IMR-90 (cell line): ENCODE data around the gene ANKH. TPM values are rescaled to one million over a fixed set of nuclear protein-coding genes. Genes with fewer than 3 reads are reported as not detected.

Experiments
- ATAC-seq: fragments of 200-7000 bp; cut with Tn5 transposase; 2 replicates; pipeline ENCODE4 v1.9.1; 2020; ENCODE audit warnings: low read depth, mild to moderate bottlenecking, moderate library complexity
- BruUV-seq: library from RNA; stranded (reverse); fragments of 400-500 nt; replicated peaks from 2 replicates; lab custom pipeline; 2021; lab: Mats Ljungman, UMichigan
- CTCF ChIA-PET: fragments of 300-600 bp; formaldehyde crosslinking; extraction: SDS; loops from one replicate; lab custom pipeline; 2021; ENCODE audit warnings: antibody characterized with exemption; lab: Yijun Ruan, JAX
- POLR2A ChIA-PET: fragments of 300-600 bp; sonication (Branson Sonifier 250); formaldehyde crosslinking; loops from one replicate; lab custom pipeline; 2022; ENCODE audit warnings: antibody characterized with exemption; ENCODE audit not compliant: unreplicated experiment; lab: Charles Lee
- DNase-seq: peaks from one replicate; pipeline ENCODE4 v3.0.0; 2013
- H2AFZ ChIP-seq: replicated peaks from 2 replicates; pipeline ENCODE3; 2013; ENCODE audit warnings: low read length, mild to moderate bottlenecking; ENCODE audit not compliant: poor library complexity
- H2AK5ac ChIP-seq: 2 replicates; pipeline ENCODE4 v1.6.1; 2013; ENCODE audit warnings: low read depth, low read length, inconsistent platforms
- H2AK9ac ChIP-seq: replicated peaks from 2 replicates; pipeline ENCODE3; 2013; ENCODE audit warnings: mild to moderate bottlenecking, low read depth, low read length, moderate library complexity; ENCODE audit not compliant: poor library complexity
- H2BK120ac ChIP-seq: 2 replicates; pipeline ENCODE4 v1.6.1; 2013; ENCODE audit warnings: low read depth, low read length, inconsistent platforms
- H2BK15ac ChIP-seq: 3 replicates; pipeline ENCODE4 v1.6.1; 2013; ENCODE audit warnings: low read depth, low read length, inconsistent platforms
- H2BK20ac ChIP-seq: 2 replicates; pipeline ENCODE4 v1.6.1; 2013; ENCODE audit warnings: low read depth, mild to moderate bottlenecking, inconsistent platforms, low read length, moderate library complexity
- H2BK5ac ChIP-seq: 2 replicates; pipeline ENCODE4 v1.6.1; 2013; ENCODE audit warnings: mild to moderate bottlenecking, low read depth, low read length, inconsistent platforms; ENCODE audit not compliant: poor library complexity, severe bottlenecking
- H3K14ac ChIP-seq: replicated peaks from 2 replicates; pipeline ENCODE4 v1.6.1; 2013; ENCODE audit warnings: low read depth, low read length, inconsistent platforms
- H3K18ac ChIP-seq: 2 replicates; pipeline ENCODE4 v1.6.1; 2013; ENCODE audit warnings: low read depth, low read length, control low read depth
- H3K23ac ChIP-seq: 2 replicates; pipeline ENCODE4 v1.6.1; 2013; ENCODE audit warnings: low read depth, low read length, inconsistent platforms
- H3K27ac ChIP-seq: 2 replicates; pipeline ENCODE4 v1.5.1; 2013; ENCODE audit warnings: mild to moderate bottlenecking, control low read depth, low read length; ENCODE audit not compliant: insufficient read depth
- H3K27me3 ChIP-seq: 2 replicates; pipeline ENCODE4 v1.6.1; 2013; ENCODE audit warnings: low read length; ENCODE audit not compliant: control insufficient read depth, insufficient read depth
- H3K36me3 ChIP-seq: 2 replicates; pipeline ENCODE4 v1.6.1; 2013; ENCODE audit warnings: low read length, mixed read lengths; ENCODE audit not compliant: control insufficient read depth, insufficient read depth
- H3K4ac ChIP-seq: 2 replicates; pipeline ENCODE4 v1.6.1; 2013; ENCODE audit warnings: low read depth, low read length, inconsistent platforms
- H3K4me1 ChIP-seq: 2 replicates; pipeline ENCODE4 v1.6.1; 2013; ENCODE audit warnings: low read length, mixed read lengths; ENCODE audit not compliant: control insufficient read depth, insufficient read depth
- H3K4me2 ChIP-seq: 2 replicates; pipeline ENCODE4 v1.6.1; 2013; ENCODE audit warnings: low read depth, mild to moderate bottlenecking, control low read depth, low read length, moderate library complexity
- H3K4me3 ChIP-seq: 2 replicates; pipeline ENCODE4 v1.5.1; 2013; ENCODE audit warnings: low read depth, mild to moderate bottlenecking, control low read depth, low read length, moderate library complexity; ENCODE audit not compliant: insufficient read depth
- H3K56ac ChIP-seq: 2 replicates; pipeline ENCODE4 v1.6.1; 2013; ENCODE audit warnings: low read length, inconsistent platforms; ENCODE audit not compliant: insufficient read depth; ENCODE audit errors: extremely low read depth
- H3K79me1 ChIP-seq, 2 experiments: 2 replicates each; pipeline ENCODE4 v1.6.1; 2013; ENCODE audit warnings: low read length in 2 of 2, inconsistent platforms in 1 of 2, low read depth in 1 of 2
- H3K9ac ChIP-seq: 2 replicates; pipeline ENCODE4 v1.6.1; 2013; ENCODE audit warnings: low read depth, low read length, control low read depth
- H3K9me1 ChIP-seq: 2 replicates; pipeline ENCODE4 v1.6.1; 2013; ENCODE audit warnings: low read length, inconsistent platforms; ENCODE audit not compliant: insufficient read depth
- H3K9me3 ChIP-seq: 2 replicates; pipeline ENCODE4 v1.6.1; 2013; ENCODE audit warnings: low read length; ENCODE audit not compliant: control insufficient read depth, insufficient read depth
- H4K20me1 ChIP-seq: 2 replicates; pipeline ENCODE4 v1.6.1; 2013; ENCODE audit warnings: low read length, inconsistent platforms; ENCODE audit not compliant: insufficient read depth
- H4K5ac ChIP-seq: 2 replicates; pipeline ENCODE4 v1.6.1; 2013; ENCODE audit warnings: mild to moderate bottlenecking, low read depth, low read length, control low read depth
- H4K8ac ChIP-seq, 2 experiments: 2 replicates each; pipeline ENCODE4 v1.6.1; 2013; ENCODE audit warnings: low read depth in 2 of 2, low read length in 2 of 2, control low read depth in 1 of 2, inconsistent platforms in 1 of 2
- H4K91ac ChIP-seq: 2 replicates; pipeline ENCODE4 v1.6.1; 2013; ENCODE audit warnings: low read depth, low read length, inconsistent platforms; ENCODE audit not compliant: insufficient read depth
- BHLHE40 ChIP-seq: fragments of 150-350 bp; IDR thresholded peaks from 2 replicates; pipeline ENCODE4 v1.6.1; 2016; ENCODE audit warnings: mild to moderate bottlenecking, low read depth, low read length
- CEBPB ChIP-seq: IDR thresholded peaks from 2 replicates; pipeline ENCODE4 v1.6.1; 2012; ENCODE audit warnings: low read depth, low read length, improper control_type of control experiment
- CHD1 ChIP-seq: IDR thresholded peaks from 2 replicates; pipeline ENCODE4 v1.6.1; 2012; ENCODE audit warnings: low read depth, low read length, improper control_type of control experiment
- FOS ChIP-seq: fragments of 150-350 bp; IDR thresholded peaks from 2 replicates; pipeline ENCODE4 v1.6.1; 2016; ENCODE audit warnings: low read depth, low read length
- MAFK ChIP-seq: IDR thresholded peaks from 2 replicates; pipeline ENCODE4 v1.6.1; 2012; ENCODE audit warnings: low read depth, low read length, improper control_type of control experiment
- MAZ ChIP-seq: IDR thresholded peaks from 2 replicates; pipeline ENCODE4 v1.6.1; 2012; ENCODE audit warnings: low read depth, mild to moderate bottlenecking, low read length, improper control_type of control experiment, moderate library complexity, borderline replicate concordance
- MXI1 ChIP-seq: IDR thresholded peaks from 2 replicates; pipeline ENCODE4 v1.6.1; 2012; ENCODE audit warnings: low read depth, mild to moderate bottlenecking, low read length, moderate library complexity, borderline replicate concordance
- NFE2L2 ChIP-seq: fragments of 150-350 bp; IDR thresholded peaks from 2 replicates; pipeline ENCODE4 v1.6.1; 2016; ENCODE audit warnings: low read depth, mild to moderate bottlenecking, low read length
- POLR2A ChIP-seq: IDR thresholded peaks from 2 replicates; pipeline ENCODE4 v1.6.1; 2012; ENCODE audit warnings: mild to moderate bottlenecking, low read depth, low read length
- RAD21 ChIP-seq: IDR thresholded peaks from 2 replicates; pipeline ENCODE4 v1.6.1; 2012; ENCODE audit warnings: low read length, improper control_type of control experiment
- RCOR1 ChIP-seq: IDR thresholded peaks from 2 replicates; pipeline ENCODE4 v1.6.1; 2012; ENCODE audit warnings: mild to moderate bottlenecking, low read length, improper control_type of control experiment; ENCODE audit not compliant: insufficient replicate concordance
- RFX5 ChIP-seq: IDR thresholded peaks from 2 replicates; pipeline ENCODE4 v1.8.0; 2012; ENCODE audit warnings: low read depth, mild to moderate bottlenecking, low read length, moderate library complexity
- SMC3 ChIP-seq: fragments of 150-350 bp; IDR thresholded peaks from 2 replicates; pipeline ENCODE4 v1.6.1; 2016; ENCODE audit warnings: low read depth, mild to moderate bottlenecking, antibody characterized with exemption, low read length, moderate library complexity
- WGBS, 2 experiments: methylation state at CpG; one replicate each; pipeline versions ENCODE4 v1.1.5 to v1.1.7; 2013; ENCODE audit warnings: missing lambda C conversion rate in 2 of 2; ENCODE audit not compliant: insufficient read length in 1 of 2; ENCODE audit errors: extremely low coverage in 2 of 2; 5-methylcytosine and 5-hydroxymethylcytosine counted together
- dilution Hi-C: fragments of 300-500 bp; cut with HindIII; formaldehyde crosslinking; loops from one replicate; pipeline ENCODE4 v1.14.3; 2018; ENCODE audit warnings: low sequenced_read_pairs; ENCODE audit not compliant: unreplicated experiment
- in situ Hi-C: fragments of 300-500 bp; cut with MboI; formaldehyde crosslinking; loops from 3 replicates; pipeline ENCODE4 v1.14.3; 2019; ENCODE audit warnings: low sequenced_read_pairs, inconsistent platforms, mixed read lengths
- intact Hi-C: fragments of 100-400 bp; cut with micrococcal nuclease; formaldehyde crosslinking; loops from 2 replicates; pipeline ENCODE4 v1.10.0; 2022
- polyA plus RNA-seq, 3 experiments: library from polyadenylated mRNA; depleted of rRNA; stranded (reverse); fragments of >200 nt; gene quantifications; 2 replicates each; pipeline ENCODE4 v1.2.3, GENCODE V29; 2012; ENCODE audit warnings: low replicate concordance in 1 of 3
- total RNA-seq: library from RNA; depleted of rRNA; stranded (reverse); fragments of >200 nt; gene quantifications from 2 replicates; pipeline ENCODE4 v1.2.3, GENCODE V29; 2012
- TF ChIP-seq, protein P1 (sequence below): conservative IDR thresholded peaks from 2 replicates; pipeline ENCODE4 v1.5.1; 2012; ENCODE audit warnings: mild to moderate bottlenecking, low read depth, low read length, improper control_type of control experiment
- TF ChIP-seq, protein P2 (sequence below): fragments of 150-350 bp; IDR thresholded peaks from 2 replicates; pipeline ENCODE4 v1.6.1; 2016; ENCODE audit warnings: low read depth, mild to moderate bottlenecking, low read length, moderate library complexity, borderline replicate concordance
- TF ChIP-seq, protein P3 (sequence below): fragments of 150-350 bp; IDR thresholded peaks from 2 replicates; pipeline ENCODE4 v1.6.1; 2017; ENCODE audit warnings: mild to moderate bottlenecking, antibody characterized with exemption, low read length, low read depth

Gene ANKH
- total and polyA plus RNA-seq, 2 of the 4 experiments (the other 2 are of a cell fraction): 5.2 to 17.2 TPM

DNA sequence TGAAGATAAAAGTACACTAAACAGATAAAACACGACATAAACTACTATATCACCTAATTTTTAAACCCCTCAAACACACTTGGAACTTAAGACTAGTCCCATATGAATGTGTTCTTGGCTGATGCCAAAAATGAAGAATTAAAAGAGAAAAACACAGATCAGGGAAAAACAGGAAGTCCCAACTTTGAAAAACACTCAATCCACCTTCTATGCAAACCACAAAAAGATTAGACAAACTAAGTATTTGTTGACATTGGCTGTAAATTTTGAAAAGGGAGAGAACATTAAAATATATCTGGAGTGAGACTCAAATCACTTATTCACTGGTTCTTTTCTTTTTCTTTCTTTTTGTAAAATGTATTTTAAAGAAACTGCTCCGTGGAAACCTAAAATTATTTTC, 81.4 kb downstream of the ANKH start:
- Histone ChIP-seq H2AK5ac (no peak overlapping the region), H3K4me2 (no peak overlapping the region), H3K27ac (no peak overlapping the region), H3K9ac (no peak overlapping the region), H4K8ac (no peak overlapping the region; a peak in 1 of 4 replicates), H3K4me3 (no peak overlapping the region), H4K5ac (no peak overlapping the region), H2BK5ac (no peak overlapping the region), H3K79me1 (no peaks in the 10 kb centered on the region; a peak in 1 of 4 replicates), H2BK120ac (no peak overlapping the region), H2BK15ac (no peak overlapping the region), H2AFZ (no peak overlapping the region), H3K18ac (no peak overlapping the region), H3K9me1 (no peaks in the 10 kb centered on the region), H2AK9ac (no peak overlapping the region), H3K23ac (no peak overlapping the region), H3K14ac (no peak overlapping the region), H2BK20ac (no peak overlapping the region), H4K20me1 (no peaks in the 10 kb centered on the region), H4K91ac (no peak overlapping the region), H3K4ac (no peak overlapping the region), H3K9me3 (no peaks in the 10 kb centered on the region), H3K27me3 (no peaks in the 10 kb centered on the region), H3K4me1 (no peaks in the 10 kb centered on the region), H3K36me3 (peaks cover under 1% of the 10 kb centered on the region; the same call in 1 of the 2 replicates), H3K56ac (no peak overlapping the region)
- ChIA-PET CTCF (no interaction called here), POLR2A (no interaction called here)
- dilution Hi-C loops: no loop called here
- BruUV-seq: no TSS peak
- ATAC-seq: no peak
- TF ChIP-seq CHD1: no peak
- TF ChIP-seq RFX5: no peak
- TF ChIP-seq SMC3: no peak
- no peak for TF ChIP-seq MAFK
- TF ChIP-seq, protein P1, sequence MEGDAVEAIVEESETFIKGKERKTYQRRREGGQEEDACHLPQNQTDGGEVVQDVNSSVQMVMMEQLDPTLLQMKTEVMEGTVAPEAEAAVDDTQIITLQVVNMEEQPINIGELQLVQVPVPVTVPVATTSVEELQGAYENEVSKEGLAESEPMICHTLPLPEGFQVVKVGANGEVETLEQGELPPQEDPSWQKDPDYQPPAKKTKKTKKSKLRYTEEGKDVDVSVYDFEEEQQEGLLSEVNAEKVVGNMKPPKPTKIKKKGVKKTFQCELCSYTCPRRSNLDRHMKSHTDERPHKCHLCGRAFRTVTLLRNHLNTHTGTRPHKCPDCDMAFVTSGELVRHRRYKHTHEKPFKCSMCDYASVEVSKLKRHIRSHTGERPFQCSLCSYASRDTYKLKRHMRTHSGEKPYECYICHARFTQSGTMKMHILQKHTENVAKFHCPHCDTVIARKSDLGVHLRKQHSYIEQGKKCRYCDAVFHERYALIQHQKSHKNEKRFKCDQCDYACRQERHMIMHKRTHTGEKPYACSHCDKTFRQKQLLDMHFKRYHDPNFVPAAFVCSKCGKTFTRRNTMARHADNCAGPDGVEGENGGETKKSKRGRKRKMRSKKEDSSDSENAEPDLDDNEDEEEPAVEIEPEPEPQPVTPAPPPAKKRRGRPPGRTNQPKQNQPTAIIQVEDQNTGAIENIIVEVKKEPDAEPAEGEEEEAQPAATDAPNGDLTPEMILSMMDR: no peak
- TF ChIP-seq, protein P2, sequence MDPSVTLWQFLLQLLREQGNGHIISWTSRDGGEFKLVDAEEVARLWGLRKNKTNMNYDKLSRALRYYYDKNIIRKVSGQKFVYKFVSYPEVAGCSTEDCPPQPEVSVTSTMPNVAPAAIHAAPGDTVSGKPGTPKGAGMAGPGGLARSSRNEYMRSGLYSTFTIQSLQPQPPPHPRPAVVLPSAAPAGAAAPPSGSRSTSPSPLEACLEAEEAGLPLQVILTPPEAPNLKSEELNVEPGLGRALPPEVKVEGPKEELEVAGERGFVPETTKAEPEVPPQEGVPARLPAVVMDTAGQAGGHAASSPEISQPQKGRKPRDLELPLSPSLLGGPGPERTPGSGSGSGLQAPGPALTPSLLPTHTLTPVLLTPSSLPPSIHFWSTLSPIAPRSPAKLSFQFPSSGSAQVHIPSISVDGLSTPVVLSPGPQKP: no peak
- no peak for TF ChIP-seq POLR2A
- TF ChIP-seq FOS: no peak
- TF ChIP-seq BHLHE40: no peak
- no peak for TF ChIP-seq MAZ
- no peak for TF ChIP-seq RCOR1
- TF ChIP-seq RAD21: no peak
- TF ChIP-seq CEBPB: no peak
- TF ChIP-seq, protein P3, sequence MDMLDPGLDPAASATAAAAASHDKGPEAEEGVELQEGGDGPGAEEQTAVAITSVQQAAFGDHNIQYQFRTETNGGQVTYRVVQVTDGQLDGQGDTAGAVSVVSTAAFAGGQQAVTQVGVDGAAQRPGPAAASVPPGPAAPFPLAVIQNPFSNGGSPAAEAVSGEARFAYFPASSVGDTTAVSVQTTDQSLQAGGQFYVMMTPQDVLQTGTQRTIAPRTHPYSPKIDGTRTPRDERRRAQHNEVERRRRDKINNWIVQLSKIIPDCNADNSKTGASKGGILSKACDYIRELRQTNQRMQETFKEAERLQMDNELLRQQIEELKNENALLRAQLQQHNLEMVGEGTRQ: no peak
- TF ChIP-seq NFE2L2: no peak
- TF ChIP-seq MXI1: no peak
- DNase-seq: peak; percentile 18
- 100% methylated on average over 1 of the region's 2 CpGs; no CpG with 5 or more reads in 1 of the 2 experiments for WGBS, 2 experiments
- in situ Hi-C loops: no loop called here
- intact Hi-C loops: no loop called here
